Measurements from ENCODE around the gene MIPOL1. TPM values are rescaled to one million over a fixed set of nuclear protein-coding genes. Genes with fewer than 3 reads are reported as not detected.
A peak's percentile ranks its signal among the peaks of the same experiment; 100 is the strongest.

The MIPOL1 gene
- total and polyA plus RNA-seq, 2 experiments from 2014 or later = 5.7 to 5.9 TPM

- TF ChIP-seq EZH2phosphoT487 (IDR thresholded peaks at IDR 0.05; ENCODE audit: insufficient read depth, low read depth) (no peak), EZH2 (IDR thresholded peaks at IDR 0.05; ENCODE audit: insufficient read depth, poor library complexity, severe bottlenecking) (no peak)
- no peak overlapping the region for H3K4me3 ChIP-seq
- H4K20me1 ChIP-seq (ENCODE audit: insufficient read depth) = no peaks in the 10 kb centered on the region
- H3K9me2 ChIP-seq (ENCODE audit: insufficient read depth) = no peaks in the 10 kb centered on the region
- no peak overlapping the region for H3K4me2 ChIP-seq (ENCODE audit: unreplicated experiment)
- H2AFZ ChIP-seq = no peak overlapping the region
- H3K27ac ChIP-seq = no peak overlapping the region
- no peaks in the 10 kb centered on the region for H3K9me3 ChIP-seq (ENCODE audit: low read depth)
- WGBS, 2 experiments (ENCODE audit: low coverage in 1 of 2, low lambda C conversion rate in 2 of 2, missing lambda C conversion rate in 2 of 2) = 78 to 82% methylated on average over 2 of the region's 2 CpGs
- no peaks in the 10 kb centered on the region for H3K27me3 ChIP-seq (replicated peaks; ENCODE audit: insufficient read depth)
- no peak overlapping the region for H3K9ac ChIP-seq
- H3F3A ChIP-seq (ENCODE audit: insufficient read depth) = no peaks in the 10 kb centered on the region
- no peaks in the 10 kb centered on the region; the same call in 1 of the 2 replicates for H3K36me3 ChIP-seq (ENCODE audit: low read depth)
- in situ Hi-C loops (cut with MboI) = no loop called here
- DNase-seq = no peak
- no peaks in the 10 kb centered on the region for H3K4me1 ChIP-seq (ENCODE audit: insufficient read depth)
- H3K79me2 ChIP-seq (ENCODE audit: insufficient read depth) = no peaks in the 10 kb centered on the region
These were observed 131.7 kb downstream of the MIPOL1 start for GRCh38 chr14:37329189-37330001.

- Histone ChIP-seq H3K79me2 (ENCODE audit: insufficient read depth) (no peaks in the 10 kb centered on the region), H3K9ac (no peak overlapping the region), H4K20me1 (ENCODE audit: insufficient read depth) (no peaks in the 10 kb centered on the region), H3K4me1 (ENCODE audit: insufficient read depth) (no peaks in the 10 kb centered on the region), H3K9me2 (ENCODE audit: insufficient read depth) (no peaks in the 10 kb centered on the region), H3F3A (ENCODE audit: insufficient read depth) (no peaks in the 10 kb centered on the region), H3K27me3 (replicated peaks; ENCODE audit: insufficient read depth) (no peaks in the 10 kb centered on the region), H3K36me3 (ENCODE audit: low read depth) (no peaks in the 10 kb centered on the region; the same call in 1 of the 2 replicates), H3K4me2 (ENCODE audit: unreplicated experiment) (no peak overlapping the region), H3K4me3 (no peak overlapping the region), H3K27ac (no peak overlapping the region), H2AFZ (no peak overlapping the region), H3K9me3 (ENCODE audit: low read depth) (no peaks in the 10 kb centered on the region)
- DNase-seq = no peak
- in situ Hi-C loops (cut with MboI) = no loop called here
- no peak for TF ChIP-seq EZH2phosphoT487 (IDR thresholded peaks at IDR 0.05; ENCODE audit: insufficient read depth, low read depth)
- no peak for TF ChIP-seq EZH2 (IDR thresholded peaks at IDR 0.05; ENCODE audit: insufficient read depth, poor library complexity, severe bottlenecking)
These were observed 133.2 kb downstream of the MIPOL1 start for GRCh38 chr14:37330910-37331309.

DNA sequence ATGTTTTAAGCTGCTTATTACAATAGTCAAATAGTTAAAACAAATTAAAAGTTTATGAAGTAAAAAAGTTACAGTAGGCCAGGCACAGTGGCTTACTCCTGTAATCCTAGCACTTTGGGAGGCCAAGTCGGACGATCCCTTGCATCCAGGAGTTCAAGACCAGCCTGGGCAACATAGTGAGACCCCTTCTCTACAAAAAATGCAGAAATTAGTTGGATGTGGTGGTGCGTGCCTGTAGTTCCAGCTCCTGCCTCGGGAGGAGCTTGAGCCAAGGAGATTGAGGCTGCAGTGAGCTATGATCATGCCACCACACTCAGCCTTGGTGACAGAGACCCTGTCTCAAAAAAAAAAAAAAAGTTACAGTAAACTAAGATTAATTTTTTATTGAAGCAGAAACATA lies 142.6 kb downstream of the MIPOL1 start:
- in situ Hi-C loops (cut with MboI) = no loop called here
- H3K9ac ChIP-seq = no peak overlapping the region
- no peak overlapping the region for H2AFZ ChIP-seq
- H3K79me2 ChIP-seq (ENCODE audit: insufficient read depth) = no peaks in the 10 kb centered on the region
- H3K36me3 ChIP-seq (ENCODE audit: low read depth) = no peaks in the 10 kb centered on the region
- H3K27ac ChIP-seq = no peak overlapping the region
- DNase-seq = no peak
- H4K20me1 ChIP-seq (ENCODE audit: insufficient read depth) = no peaks in the 10 kb centered on the region
- H3K4me1 ChIP-seq (ENCODE audit: insufficient read depth) = no peaks in the 10 kb centered on the region
- H3K9me2 ChIP-seq (ENCODE audit: insufficient read depth) = no peaks in the 10 kb centered on the region
- TF ChIP-seq EZH2phosphoT487 (IDR thresholded peaks at IDR 0.05; ENCODE audit: insufficient read depth, low read depth) (no peak), EZH2 (IDR thresholded peaks at IDR 0.05; ENCODE audit: insufficient read depth, poor library complexity, severe bottlenecking) (no peak)
- no peaks in the 10 kb centered on the region for H3K27me3 ChIP-seq (replicated peaks; ENCODE audit: insufficient read depth)
- H3F3A ChIP-seq (ENCODE audit: insufficient read depth) = no peaks in the 10 kb centered on the region
- H3K9me3 ChIP-seq (ENCODE audit: low read depth) = no peaks in the 10 kb centered on the region
- H3K4me3 ChIP-seq = no peak overlapping the region
- WGBS, 2 experiments (ENCODE audit: low coverage in 1 of 2, low lambda C conversion rate in 2 of 2, missing lambda C conversion rate in 2 of 2) = 94 to 95% methylated on average over 4 of the region's 4 CpGs
- no peak overlapping the region for H3K4me2 ChIP-seq (ENCODE audit: unreplicated experiment)

- Histone ChIP-seq H3K4me1 (ENCODE audit: insufficient read depth) (no peaks in the 10 kb centered on the region), H3K9ac (no peak overlapping the region), H3K9me2 (ENCODE audit: insufficient read depth) (no peaks in the 10 kb centered on the region), H3K27ac (no peak overlapping the region), H3K4me3 (peak overlapping the region; percentile 3; the same call in 1 of the 2 replicates), H3K4me2 (ENCODE audit: unreplicated experiment) (peak overlapping the region; percentile 18), H3K36me3 (ENCODE audit: low read depth) (no peaks in the 10 kb centered on the region), H4K20me1 (ENCODE audit: insufficient read depth) (no peaks in the 10 kb centered on the region), H2AFZ (peak overlapping the region; percentile 6; the same call in 1 of the 2 replicates), H3K9me3 (ENCODE audit: low read depth) (no peaks in the 10 kb centered on the region), H3F3A (ENCODE audit: insufficient read depth) (no peaks in the 10 kb centered on the region), H3K27me3 (replicated peaks; ENCODE audit: insufficient read depth) (no peaks in the 10 kb centered on the region), H3K79me2 (ENCODE audit: insufficient read depth) (no peaks in the 10 kb centered on the region)
- TF ChIP-seq EZH2 (IDR thresholded peaks at IDR 0.05; ENCODE audit: insufficient read depth, poor library complexity, severe bottlenecking) (no peak), EZH2phosphoT487 (IDR thresholded peaks at IDR 0.05; ENCODE audit: insufficient read depth, low read depth) (no peak)
- no peak for DNase-seq
- in situ Hi-C loops (cut with MboI) = no loop called here
- 8 to 18% methylated on average over 3 of the region's 3 CpGs for WGBS, 2 experiments (ENCODE audit: low coverage in 1 of 2, low lambda C conversion rate in 2 of 2, missing lambda C conversion rate in 2 of 2)
These were observed 145.8 kb downstream of the MIPOL1 start for GRCh38 chr14:37343307-37344094.
